ENCODE results near the gene ADAMTSL1. TPM values are rescaled to one million over a fixed set of nuclear protein-coding genes. Genes with fewer than 3 reads are reported as not detected.

Gene ADAMTSL1
- total and polyA plus RNA-seq, 4 donors: 0.31 to 3.4 (median 1.9) TPM

- Histone ChIP-seq H3K9me3 (ENCODE audit: control insufficient read depth in 4 of 4, low read length in 3 of 4) (no peaks in the 10 kb centered on the region), H3K36me3 (ENCODE audit: control insufficient read depth in 4 of 4, insufficient read depth in 3 of 4, low read depth in 1 of 4, low read length in 3 of 4) (no peaks in the 10 kb centered on the region), H3K4me3 (ENCODE audit: low read depth in 1 of 3, low read length in 3 of 3) (no peak overlapping the region), H3K4me1 (ENCODE audit: control insufficient read depth in 4 of 4, insufficient read depth in 4 of 4, low read length in 3 of 4) (no peaks in the 10 kb centered on the region), H3K27ac (ENCODE audit: low read depth in 1 of 2, low read length in 2 of 2) (no peak overlapping the region), H3K9ac (ENCODE audit: low read depth in 1 of 2, low read length in 2 of 2) (no peak overlapping the region), H3K27me3 (ENCODE audit: control insufficient read depth in 4 of 4, insufficient read depth in 4 of 4, low read length in 3 of 4) (no peaks in the 10 kb centered on the region)
- WGBS: 93% methylated on average over 4 of the region's 4 CpGs
- TF ChIP-seq GABPA (IDR thresholded peaks at IDR 0.05 in 1 of 2, conservative IDR thresholded peaks at IDR 0.05 in 1 of 2) (no peak), FOXA1 (IDR thresholded peaks at IDR 0.05) (no peak), HNF4A (conservative IDR thresholded peaks at IDR 0.05) (no peak), ATF3 (IDR thresholded peaks at IDR 0.05) (no peak), JUND (IDR thresholded peaks at IDR 0.05) (no peak), TAF1 (conservative IDR thresholded peaks at IDR 0.05) (no peak), HNF4G (IDR thresholded peaks at IDR 0.05) (no peak), REST (IDR thresholded peaks at IDR 0.05) (no peak)
- no peak for DNase-seq (ENCODE audit: low spot score)
Measured at GRCh38 chr9:18800579-18800978, 326.6 kb downstream of the ADAMTSL1 start.

- Histone ChIP-seq H3K27ac (ENCODE audit: low read depth in 1 of 2, low read length in 2 of 2) (no peak overlapping the region), H3K4me3 (ENCODE audit: low read depth in 1 of 3, low read length in 3 of 3) (no peak overlapping the region), H3K4me1 (ENCODE audit: control insufficient read depth in 4 of 4, insufficient read depth in 4 of 4, low read length in 3 of 4) (no peaks in the 10 kb centered on the region), H3K36me3 (ENCODE audit: control insufficient read depth in 4 of 4, insufficient read depth in 3 of 4, low read depth in 1 of 4, low read length in 3 of 4) (no peaks in the 10 kb centered on the region), H3K9me3 (ENCODE audit: control insufficient read depth in 4 of 4, low read length in 3 of 4) (no peaks in the 10 kb centered on the region), H3K27me3 (ENCODE audit: control insufficient read depth in 4 of 4, insufficient read depth in 4 of 4, low read length in 3 of 4) (no peaks in the 10 kb centered on the region), H3K9ac (ENCODE audit: low read depth in 1 of 2, low read length in 2 of 2) (no peak overlapping the region)
- 82% methylated on average over 5 of the region's 5 CpGs for WGBS
- no peak for DNase-seq (ENCODE audit: low spot score)
- TF ChIP-seq EGR1 (IDR thresholded peaks at IDR 0.05; ENCODE audit: low read depth in 2 of 2) (no peak), RXRA (IDR thresholded peaks at IDR 0.05) (no peak), RAD21 (IDR thresholded peaks at IDR 0.05) (no peak), CTCF (IDR thresholded peaks at IDR 0.05; ENCODE audit: low read depth, low read length, missing input control) (no peak), YY1 (IDR thresholded peaks at IDR 0.05) (no peak), REST (IDR thresholded peaks at IDR 0.05) (no peak), ATF3 (IDR thresholded peaks at IDR 0.05) (no peak), NR2F2 (IDR thresholded peaks at IDR 0.05) (no peak), FOXA2 (IDR thresholded peaks at IDR 0.05) (no peak), GABPA (IDR thresholded peaks at IDR 0.05 in 1 of 2, conservative IDR thresholded peaks at IDR 0.05 in 1 of 2) (no peak), ZBTB33 (IDR thresholded peaks at IDR 0.05) (no peak)
Measured at GRCh38 chr9:18805386-18805785, 331.4 kb downstream of the ADAMTSL1 start.
